Measurements from ENCODE around the gene LPAR6. TPM values are rescaled to one million over a fixed set of nuclear protein-coding genes. Genes with fewer than 3 reads are reported as not detected.

Gene LPAR6
- total and polyA plus RNA-seq, 12 donors = 8.6 to 56.6 (median 29.6) TPM

- Histone ChIP-seq H3K27ac (peak overlapping the region; percentile 19 to 75 (median 43)), H3K9me3 (replicated peaks in 1 of 3) (no peaks in the 10 kb centered on the region), H3K27me3 (no peaks in the 10 kb centered on the region), H3K4me3 (no peak overlapping the region), H3K4me1 (replicated peaks in 1 of 2) (peaks cover 35 to 86% of the 10 kb centered on the region in 2 donors), H3K36me3 (replicated peaks in 1 of 2) (no peaks in the 10 kb centered on the region)
- WGBS, 4 donors = 4 to 11% (median 6%) methylated on average over 2 of the region's 2 CpGs
- intact Hi-C loops (cut with DNase I) = no loop called here
- no peak for DNase-seq
- TF ChIP-seq, protein P1, sequence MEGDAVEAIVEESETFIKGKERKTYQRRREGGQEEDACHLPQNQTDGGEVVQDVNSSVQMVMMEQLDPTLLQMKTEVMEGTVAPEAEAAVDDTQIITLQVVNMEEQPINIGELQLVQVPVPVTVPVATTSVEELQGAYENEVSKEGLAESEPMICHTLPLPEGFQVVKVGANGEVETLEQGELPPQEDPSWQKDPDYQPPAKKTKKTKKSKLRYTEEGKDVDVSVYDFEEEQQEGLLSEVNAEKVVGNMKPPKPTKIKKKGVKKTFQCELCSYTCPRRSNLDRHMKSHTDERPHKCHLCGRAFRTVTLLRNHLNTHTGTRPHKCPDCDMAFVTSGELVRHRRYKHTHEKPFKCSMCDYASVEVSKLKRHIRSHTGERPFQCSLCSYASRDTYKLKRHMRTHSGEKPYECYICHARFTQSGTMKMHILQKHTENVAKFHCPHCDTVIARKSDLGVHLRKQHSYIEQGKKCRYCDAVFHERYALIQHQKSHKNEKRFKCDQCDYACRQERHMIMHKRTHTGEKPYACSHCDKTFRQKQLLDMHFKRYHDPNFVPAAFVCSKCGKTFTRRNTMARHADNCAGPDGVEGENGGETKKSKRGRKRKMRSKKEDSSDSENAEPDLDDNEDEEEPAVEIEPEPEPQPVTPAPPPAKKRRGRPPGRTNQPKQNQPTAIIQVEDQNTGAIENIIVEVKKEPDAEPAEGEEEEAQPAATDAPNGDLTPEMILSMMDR (IDR thresholded peaks at IDR 0.05) = no peak
- no peak for TF ChIP-seq POLR2A (IDR thresholded peaks at IDR 0.05)
Observed at GRCh38 chr13:48401480-48401879, 11.4 kb downstream of the LPAR6 start.

- 39 to 48% (median 44%) methylated on average over 1 of the region's 1 CpG for WGBS, 4 donors
- H3K4me1 ChIP-seq (replicated peaks in 1 of 2) = peaks cover 35 to 81% of the 10 kb centered on the region in 2 donors
- DNase-seq = no peak
- no peaks in the 10 kb centered on the region for H3K36me3 ChIP-seq (replicated peaks in 1 of 2)
- no peaks in the 10 kb centered on the region for H3K9me3 ChIP-seq (replicated peaks in 1 of 3)
- H3K27ac ChIP-seq = peak overlapping the region; percentile 19 to 75 (median 43)
- no peak for TF ChIP-seq POLR2A (IDR thresholded peaks at IDR 0.05)
- TF ChIP-seq, protein P1 (IDR thresholded peaks at IDR 0.05) = peak in 1 of 6 experiments; percentile 13
- no peaks in the 10 kb centered on the region for H3K27me3 ChIP-seq
- intact Hi-C loops (cut with DNase I) = no loop called here
- no peak overlapping the region for H3K4me3 ChIP-seq
Observed at GRCh38 chr13:48400850-48401291, 12.0 kb downstream of the LPAR6 start.

GRCh38 chr13:48400090-48400694, 12.7 kb downstream of the LPAR6 start:
- Histone ChIP-seq H3K27me3 (no peaks in the 10 kb centered on the region), H3K27ac (peak overlapping the region in 4 of 5 donors; percentile 12 to 75 (median 40)), H3K4me3 (no peak overlapping the region), H3K4me1 (replicated peaks in 1 of 2) (peaks cover 30 to 74% of the 10 kb centered on the region in 2 donors), H3K36me3 (replicated peaks in 1 of 2) (no peaks in the 10 kb centered on the region), H3K9me3 (replicated peaks in 1 of 3) (no peaks in the 10 kb centered on the region)
- DNase-seq = no peak
- WGBS, 4 donors = 66 to 77% (median 71%) methylated on average over 2 of the region's 2 CpGs
- intact Hi-C loops (cut with DNase I) = no loop called here
- TF ChIP-seq, protein P1 (IDR thresholded peaks at IDR 0.05) = no peak
- TF ChIP-seq POLR2A (IDR thresholded peaks at IDR 0.05) = no peak

DNA sequence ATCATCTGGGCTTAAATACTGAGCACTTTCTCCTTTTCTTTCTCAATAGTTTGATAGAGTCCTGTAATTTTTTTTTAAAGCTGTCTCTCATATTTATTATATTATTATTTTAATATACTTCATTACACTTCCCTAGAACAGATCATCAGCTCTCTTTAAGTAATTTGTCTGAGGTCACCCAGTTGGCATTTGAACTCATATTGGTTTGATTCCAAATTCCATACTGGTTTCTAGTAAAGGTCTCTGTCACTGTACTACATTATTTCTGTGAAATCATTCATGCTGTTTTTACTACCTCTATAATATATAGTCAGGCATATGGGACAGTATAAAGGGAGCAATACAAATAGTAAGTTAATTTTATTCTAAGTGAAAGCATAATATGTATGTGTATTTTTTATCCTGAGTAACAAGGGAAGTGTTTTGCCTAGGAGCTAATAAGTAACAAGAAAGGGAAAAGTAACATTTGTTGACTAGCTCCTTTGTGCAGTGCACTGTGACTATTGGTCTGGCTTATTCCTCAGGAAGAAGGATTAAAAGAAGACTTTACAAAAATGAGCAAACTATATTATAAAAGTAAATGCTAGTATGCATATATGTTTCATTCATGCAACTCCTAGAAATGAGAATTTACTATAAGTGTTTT, 14.3 kb downstream of the LPAR6 start:
- no peaks in the 10 kb centered on the region for H3K27me3 ChIP-seq
- intact Hi-C loops (cut with DNase I) = no loop called here
- H3K4me1 ChIP-seq (replicated peaks in 1 of 2) = peaks cover 20 to 61% of the 10 kb centered on the region in 2 donors
- TF ChIP-seq POLR2A (IDR thresholded peaks at IDR 0.05) = no peak
- TF ChIP-seq, protein P1 (IDR thresholded peaks at IDR 0.05) = no peak
- no peaks in the 10 kb centered on the region for H3K36me3 ChIP-seq (replicated peaks in 1 of 2)
- H3K9me3 ChIP-seq (replicated peaks in 1 of 3) = no peaks in the 10 kb centered on the region
- DNase-seq = no peak
- H3K27ac ChIP-seq = no peak overlapping the region
- H3K4me3 ChIP-seq = no peak overlapping the region

Measured in adrenal gland (tissue), 12 donors.